HG03354 (cell line): ENCODE data around the gene TTN.
A peak's percentile ranks its signal among the peaks of the same experiment; 100 is the strongest.

Experiments used
- ATAC-seq: cut with Tn5 transposase; IDR thresholded peaks from one replicate; pipeline ENCODE4 v1.9.1; 2021; ENCODE audit warnings: mild to moderate bottlenecking; ENCODE audit not compliant: unreplicated experiment, poor library complexity, severe bottlenecking

TTN gene

GRCh38 chr2:178819147-178819875, 12.1 kb upstream of the TTN start:
- no peak for ATAC-seq

GRCh38 chr2:178811901-178812300, 4.7 kb upstream of the TTN start:
- no peak for ATAC-seq

- ATAC-seq, result no peak
These were observed 3.8 kb upstream of the TTN start for GRCh38 chr2:178811045-178811444.

GRCh38 chr2:178810422-178810821, 3.2 kb upstream of the TTN start:
- ATAC-seq, result no peak

GRCh38 chr2:178806543-178806942, 680 bp downstream of the TTN start:
- no peak for ATAC-seq

GRCh38 chr2:178805457-178805856, 1.8 kb downstream of the TTN start:
- ATAC-seq, result no peak

- peak; percentile 83 for ATAC-seq
These were observed 2.4 kb downstream of the TTN start for GRCh38 chr2:178804791-178805190.

- ATAC-seq, result no peak
These were observed 6.7 kb downstream of the TTN start for GRCh38 chr2:178800510-178800909.

- no peak for ATAC-seq
These were observed 7.9 kb downstream of the TTN start for GRCh38 chr2:178799305-178799704.

GRCh38 chr2:178796079-178796677, 11.0 kb downstream of the TTN start:
- no peak for ATAC-seq

- ATAC-seq, result no peak
These were observed 19.3 kb downstream of the TTN start for GRCh38 chr2:178787934-178788333.

GRCh38 chr2:178787155-178787554, 20.1 kb downstream of the TTN start:
- ATAC-seq, result no peak

GRCh38 chr2:178783889-178784288, 23.3 kb downstream of the TTN start:
- ATAC-seq, result no peak

- no peak for ATAC-seq
These were observed 25.0 kb downstream of the TTN start for GRCh38 chr2:178782236-178782635.

- no peak for ATAC-seq
These were observed 29.6 kb downstream of the TTN start for GRCh38 chr2:178777577-178777976.

- ATAC-seq, result no peak
These were observed 30.5 kb downstream of the TTN start for GRCh38 chr2:178776751-178777150.

- ATAC-seq, result no peak
These were observed 31.2 kb downstream of the TTN start for GRCh38 chr2:178775975-178776374.

GRCh38 chr2:178770518-178770917, 36.7 kb downstream of the TTN start:
- ATAC-seq, result no peak

GRCh38 chr2:178767094-178768060, 39.8 kb downstream of the TTN start:
- ATAC-seq, result no peak

- ATAC-seq, result no peak
These were observed 43.1 kb downstream of the TTN start for GRCh38 chr2:178764097-178764496.
